HG03280 (cell line): ENCODE data around the gene NAP1L1.
A peak's percentile ranks its signal among the peaks of the same experiment; 100 is the strongest.

Experiments used
- ATAC-seq: cut with Tn5 transposase; IDR thresholded peaks from one replicate; pipeline ENCODE4 v1.9.1; 2021; ENCODE audit warnings: mild to moderate bottlenecking, moderate library complexity; ENCODE audit not compliant: unreplicated experiment

Gene NAP1L1

DNA sequence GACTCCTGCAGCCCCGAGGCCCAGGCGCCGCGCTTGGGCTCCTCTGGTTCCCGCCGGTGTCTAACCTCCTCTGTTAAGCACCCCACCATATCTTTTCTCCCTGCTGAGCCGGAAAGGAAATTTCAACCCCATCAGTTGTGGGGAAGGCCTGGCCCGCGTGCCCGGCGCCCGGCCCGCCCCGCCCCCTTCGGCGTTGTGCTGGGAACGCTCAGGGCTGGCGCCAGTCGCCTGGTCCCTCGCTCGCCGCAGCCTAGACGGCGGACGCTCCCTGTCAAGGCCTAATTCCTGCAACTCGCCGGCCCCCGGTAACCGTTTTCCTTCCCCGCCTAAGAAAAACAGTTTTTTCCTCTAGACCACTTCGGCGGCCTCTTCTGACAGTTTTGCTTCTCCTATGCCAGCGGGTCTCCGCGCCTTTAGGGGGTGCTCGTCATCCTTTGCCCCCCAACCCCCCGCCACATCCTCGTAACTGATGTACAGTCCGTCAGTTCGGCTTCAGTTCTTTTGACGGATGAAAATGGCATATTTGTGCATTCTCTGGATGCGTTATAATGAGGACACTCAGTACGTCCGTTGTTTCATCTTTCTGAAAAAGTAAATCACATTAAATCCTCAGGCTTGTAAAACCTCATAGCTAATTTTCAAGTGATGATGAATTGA, 506 bp upstream of the NAP1L1 start:
- peak; percentile 53 for ATAC-seq

DNA sequence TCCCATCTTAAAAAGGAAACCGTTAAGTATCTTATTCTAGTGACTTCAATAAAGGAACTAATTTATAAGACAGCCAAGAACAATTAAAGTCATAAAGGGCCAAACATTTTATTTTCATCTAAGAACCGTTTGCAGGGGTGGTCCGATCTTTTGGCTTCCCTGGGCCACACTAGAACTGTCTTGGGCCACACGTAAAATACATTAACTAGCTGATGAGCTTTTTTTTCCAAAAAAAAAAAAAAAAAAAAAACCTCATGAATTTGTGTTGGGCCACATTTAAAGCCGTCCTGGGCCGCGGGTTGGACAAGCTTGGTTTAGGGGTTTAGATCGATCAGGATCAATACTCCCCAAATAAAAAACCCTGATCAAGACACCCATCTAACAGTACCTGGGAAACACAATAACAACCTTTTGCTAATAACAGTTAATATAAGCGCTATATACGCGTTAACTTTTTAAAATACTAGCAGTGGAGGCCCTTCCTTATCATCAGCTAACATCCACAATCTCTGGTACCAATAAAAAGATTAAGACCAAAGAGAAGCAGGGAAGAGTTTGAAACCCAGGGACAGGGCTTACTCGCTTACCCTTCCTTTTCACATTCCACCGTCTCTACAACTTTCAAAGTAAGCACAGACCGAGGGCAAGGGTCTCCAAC, 1.1 kb downstream of the NAP1L1 start:
- ATAC-seq: no peak

DNA sequence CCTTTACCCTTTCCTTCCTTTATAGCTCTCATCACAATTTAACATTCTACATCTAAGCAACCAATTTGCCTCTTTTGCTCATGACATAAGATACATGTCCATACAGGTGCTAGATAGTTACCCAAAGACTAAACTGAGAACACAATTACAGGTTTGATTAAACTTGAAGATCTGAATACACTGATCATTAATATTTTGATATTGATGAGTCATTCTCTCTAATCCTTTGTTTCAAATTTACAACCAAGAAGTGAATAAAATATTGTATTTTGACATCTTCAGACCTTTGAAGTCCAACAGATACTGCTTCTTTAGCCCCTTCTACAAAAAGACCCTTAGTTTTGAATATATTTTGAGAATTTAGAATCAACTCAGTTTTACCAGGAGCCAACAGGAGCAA, 2.6 kb downstream of the NAP1L1 start:
- no peak for ATAC-seq

GRCh38 chr12:76080729-76081415, 3.6 kb downstream of the NAP1L1 start:
- no peak for ATAC-seq

- ATAC-seq: no peak
Measured at GRCh38 chr12:76080017-76080728, 4.3 kb downstream of the NAP1L1 start.

- no peak for ATAC-seq
Measured at GRCh38 chr12:76078748-76079147, 5.7 kb downstream of the NAP1L1 start.

- ATAC-seq: no peak
Measured at GRCh38 chr12:76075448-76075847, 9.0 kb downstream of the NAP1L1 start.

- no peak for ATAC-seq
Measured at GRCh38 chr12:76074701-76075336, 9.7 kb downstream of the NAP1L1 start.

- no peak for ATAC-seq
Measured at GRCh38 chr12:76073561-76073960, 10.9 kb downstream of the NAP1L1 start.

DNA sequence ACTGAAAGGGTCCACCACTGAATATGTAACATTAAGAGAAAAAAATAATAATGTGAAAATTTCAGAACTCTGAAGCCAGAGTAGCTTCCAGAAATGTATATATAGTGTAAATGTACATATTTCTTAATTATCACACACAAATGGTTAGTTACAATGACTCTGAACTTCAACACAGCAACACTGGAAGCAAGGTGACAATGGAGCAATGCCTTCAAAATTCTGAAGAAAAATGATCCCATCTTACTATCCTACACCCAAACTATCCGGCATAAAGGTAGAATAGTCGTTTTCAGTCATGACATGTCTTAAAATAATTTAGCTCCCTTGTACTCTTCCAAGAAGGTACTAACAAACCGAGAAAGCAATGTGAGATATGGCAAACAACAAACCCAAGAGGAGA, 11.9 kb downstream of the NAP1L1 start:
- no peak for ATAC-seq

DNA sequence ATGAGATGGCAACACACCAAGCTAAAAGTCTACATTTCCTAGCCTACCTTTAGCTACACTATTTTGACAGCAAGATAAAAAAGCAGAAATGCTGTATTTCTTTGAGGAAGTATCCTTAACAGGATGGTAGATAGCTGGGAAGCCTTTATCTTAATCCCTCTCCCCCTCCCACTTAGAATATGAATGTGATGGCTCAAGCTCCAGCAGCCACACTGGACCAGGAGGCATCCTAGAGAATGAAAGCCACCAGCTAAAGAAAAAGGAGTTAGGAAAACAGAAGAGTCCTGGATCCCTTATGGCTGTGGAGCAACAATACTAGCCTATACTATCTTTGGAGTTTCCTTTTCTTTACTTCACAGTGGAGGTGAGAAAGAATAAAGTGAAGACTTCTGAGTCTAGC, 15.1 kb downstream of the NAP1L1 start:
- ATAC-seq: no peak

GRCh38 chr12:76065917-76066316, 18.6 kb downstream of the NAP1L1 start:
- no peak for ATAC-seq

DNA sequence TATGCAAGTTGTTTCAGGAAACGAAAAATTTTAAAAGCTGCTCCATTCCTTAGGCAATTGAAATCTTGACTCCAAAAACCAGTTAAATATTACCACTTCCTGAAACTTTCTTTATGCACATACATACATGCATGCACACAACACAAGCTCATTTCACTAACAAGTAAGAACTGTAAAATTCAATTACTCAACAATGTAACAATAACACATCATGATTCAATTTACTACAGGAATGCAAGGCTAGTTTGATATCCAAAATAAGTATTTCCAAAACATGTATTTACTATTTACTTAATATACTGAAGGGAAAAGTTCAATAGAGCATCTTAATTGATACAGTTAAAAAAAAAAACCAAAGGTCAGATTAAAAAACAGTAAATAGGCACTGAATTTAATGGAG, 19.6 kb downstream of the NAP1L1 start:
- no peak for ATAC-seq

GRCh38 chr12:76060111-76060510, 24.4 kb downstream of the NAP1L1 start:
- ATAC-seq: no peak

DNA sequence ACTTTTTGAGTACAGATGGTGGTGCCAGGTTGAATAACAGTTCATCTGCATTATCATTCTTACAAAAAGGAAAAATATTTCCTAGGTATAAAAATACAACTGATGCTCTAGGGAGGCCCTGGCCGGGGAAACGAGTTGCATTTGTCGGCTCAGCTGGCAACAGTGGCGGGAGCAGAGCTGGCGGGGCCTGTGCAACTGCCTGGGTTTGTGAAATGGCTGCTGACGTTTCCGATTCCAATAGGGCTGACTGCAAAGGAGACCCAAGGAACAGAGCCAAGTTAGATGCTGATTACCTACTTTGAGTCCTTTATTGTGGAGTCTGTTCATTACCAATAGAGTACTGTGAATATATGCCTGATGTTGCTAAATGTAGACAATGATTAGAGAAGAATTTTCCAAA, 27.2 kb downstream of the NAP1L1 start:
- no peak for ATAC-seq

GRCh38 chr12:76055393-76055792, 29.1 kb downstream of the NAP1L1 start:
- ATAC-seq: no peak

DNA sequence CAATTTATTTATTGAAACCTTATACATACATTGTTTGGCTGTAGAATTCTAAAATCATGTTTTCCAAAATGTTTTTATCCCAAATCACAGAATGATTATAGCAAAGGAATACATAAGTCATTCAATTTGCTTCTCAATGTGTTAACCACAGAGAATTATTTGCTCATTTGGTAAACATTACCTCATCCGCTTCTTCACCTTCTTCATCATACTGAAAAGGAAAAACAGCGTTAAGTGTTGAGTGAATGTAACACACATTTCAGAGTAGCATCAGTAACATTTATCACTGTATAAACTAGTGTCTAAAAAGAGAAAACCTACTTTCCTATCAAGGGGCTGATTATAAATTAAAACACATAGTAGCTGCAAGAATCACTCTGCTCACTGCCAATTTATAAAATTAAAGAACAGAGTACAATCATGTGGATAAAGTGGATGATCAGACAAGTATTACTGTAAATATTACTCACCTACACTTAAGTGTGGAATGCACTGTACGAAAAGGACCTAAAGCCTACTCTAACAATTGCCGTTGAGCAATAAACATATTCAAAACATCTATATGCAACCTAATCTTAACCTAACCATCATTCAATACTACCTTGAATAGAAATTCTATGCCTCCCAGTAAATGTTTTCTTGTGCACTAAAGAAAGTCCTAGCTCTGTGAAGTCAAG, 34.8 kb downstream of the NAP1L1 start:
- no peak for ATAC-seq

GRCh38 chr12:76047742-76048141, 36.7 kb downstream of the NAP1L1 start:
- no peak for ATAC-seq

DNA sequence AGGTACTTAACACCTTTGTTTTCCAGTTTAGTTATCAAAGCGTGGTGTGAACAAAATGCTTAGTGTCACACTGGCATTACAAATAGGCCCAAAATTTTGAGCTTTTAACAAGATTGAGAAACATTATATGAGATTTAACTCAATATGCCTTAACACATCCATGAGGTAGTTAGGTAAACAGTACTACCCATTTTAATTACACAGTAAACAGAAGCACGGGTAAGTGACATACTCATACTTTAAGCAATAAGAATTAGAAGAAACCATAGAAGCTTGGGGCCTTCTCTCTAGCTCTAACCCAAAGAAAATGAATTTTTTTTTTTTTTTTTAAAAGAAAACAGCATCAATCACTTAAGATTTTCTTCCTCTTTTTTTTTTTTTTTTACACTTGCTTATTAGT, 37.4 kb downstream of the NAP1L1 start:
- no peak for ATAC-seq

- ATAC-seq: no peak
Measured at GRCh38 chr12:76043377-76043776, 41.1 kb downstream of the NAP1L1 start.

DNA sequence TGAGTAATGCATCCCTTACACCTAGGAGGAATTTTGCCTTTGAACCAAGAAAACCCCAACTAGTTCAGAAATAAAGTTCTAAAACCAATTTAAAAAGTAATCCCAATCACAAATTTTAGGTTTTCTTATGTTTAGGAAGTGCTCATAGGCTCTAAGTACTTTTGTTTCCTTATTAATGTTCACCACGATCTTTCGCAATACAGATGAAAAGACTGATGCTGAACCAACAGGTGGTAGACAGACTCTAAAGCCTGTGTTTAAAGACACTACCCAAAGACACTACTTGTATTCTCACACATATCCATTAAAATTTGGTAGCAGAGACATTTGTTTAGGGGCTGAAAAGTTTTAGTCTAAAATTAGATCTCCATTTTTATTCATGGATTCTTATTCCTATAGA, 42.3 kb downstream of the NAP1L1 start:
- no peak for ATAC-seq
